ENCODE results near the gene LARGE1.

DNA sequence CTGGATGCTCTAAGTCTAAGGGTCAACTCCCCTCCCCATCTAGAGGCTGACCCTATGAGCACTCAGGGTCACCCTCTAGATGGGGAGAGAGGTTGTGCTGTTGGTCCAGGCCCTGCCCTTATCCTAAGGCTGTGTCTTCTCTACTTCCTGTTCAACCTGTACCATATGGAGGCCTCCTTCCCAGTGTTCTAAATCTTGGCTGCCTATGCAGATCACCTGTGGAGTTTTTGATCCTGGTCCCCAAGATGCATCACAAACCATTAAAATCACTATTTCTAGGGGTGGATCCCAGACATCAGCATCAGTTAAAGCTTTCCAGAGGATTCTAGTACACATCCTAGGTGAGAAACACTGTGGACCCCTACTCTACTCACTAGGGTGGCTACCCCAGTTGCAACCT lies 26.2 kb downstream of the LARGE1 start:
- TF ChIP-seq, protein P1, sequence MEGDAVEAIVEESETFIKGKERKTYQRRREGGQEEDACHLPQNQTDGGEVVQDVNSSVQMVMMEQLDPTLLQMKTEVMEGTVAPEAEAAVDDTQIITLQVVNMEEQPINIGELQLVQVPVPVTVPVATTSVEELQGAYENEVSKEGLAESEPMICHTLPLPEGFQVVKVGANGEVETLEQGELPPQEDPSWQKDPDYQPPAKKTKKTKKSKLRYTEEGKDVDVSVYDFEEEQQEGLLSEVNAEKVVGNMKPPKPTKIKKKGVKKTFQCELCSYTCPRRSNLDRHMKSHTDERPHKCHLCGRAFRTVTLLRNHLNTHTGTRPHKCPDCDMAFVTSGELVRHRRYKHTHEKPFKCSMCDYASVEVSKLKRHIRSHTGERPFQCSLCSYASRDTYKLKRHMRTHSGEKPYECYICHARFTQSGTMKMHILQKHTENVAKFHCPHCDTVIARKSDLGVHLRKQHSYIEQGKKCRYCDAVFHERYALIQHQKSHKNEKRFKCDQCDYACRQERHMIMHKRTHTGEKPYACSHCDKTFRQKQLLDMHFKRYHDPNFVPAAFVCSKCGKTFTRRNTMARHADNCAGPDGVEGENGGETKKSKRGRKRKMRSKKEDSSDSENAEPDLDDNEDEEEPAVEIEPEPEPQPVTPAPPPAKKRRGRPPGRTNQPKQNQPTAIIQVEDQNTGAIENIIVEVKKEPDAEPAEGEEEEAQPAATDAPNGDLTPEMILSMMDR (IDR thresholded peaks at IDR 0.05 in 8 of 11, conservative IDR thresholded peaks at IDR 0.05 in 3 of 11), result no peak
- no peak for TF ChIP-seq POLR2A (IDR thresholded peaks at IDR 0.05)
- no peak for TF ChIP-seq POLR2AphosphoS5 (IDR thresholded peaks at IDR 0.05)
